Astrocyte (in vitro differentiated cells and primary cell): ENCODE results near the gene SSBP3. TPM values are rescaled to one million over a fixed set of nuclear protein-coding genes. Genes with fewer than 3 reads are reported as not detected.
A peak's percentile ranks its signal among the peaks of the same experiment; 100 is the strongest.

Experiments
- DNase-seq: peaks from one replicate; pipeline ENCODE4 v3.0.0-alpha.2; 2010; ENCODE audit warnings: low read depth
- FAIRE-seq: peaks from 2 replicates; lab custom pipeline; 2011; peaks lifted over from hg19 to GRCh38; lab: Jason Lieb, UNC
- H2AFZ ChIP-seq: 2 replicates; pipeline ENCODE4 v1.6.0; 2012; ENCODE audit warnings: low read depth, low read length, inconsistent platforms
- H3K27ac ChIP-seq: 2 replicates; pipeline ENCODE4 v1.5.1; 2011; ENCODE audit warnings: low read depth, low read length, inconsistent platforms
- H3K27me3 ChIP-seq: 2 replicates; pipeline ENCODE4 v1.6.0; 2011; ENCODE audit warnings: low read length, inconsistent platforms; ENCODE audit not compliant: insufficient read depth
- H3K36me3 ChIP-seq: 2 replicates; pipeline ENCODE4 v1.5.1; 2011; ENCODE audit warnings: low read length, inconsistent platforms; ENCODE audit not compliant: insufficient read depth
- H3K4me1 ChIP-seq: 2 replicates; pipeline ENCODE4 v1.5.1; 2011; ENCODE audit warnings: low read length, inconsistent platforms; ENCODE audit not compliant: insufficient read depth
- H3K4me2 ChIP-seq: 2 replicates; pipeline ENCODE4 v1.6.0; 2012; ENCODE audit warnings: low read length, inconsistent platforms
- H3K4me3 ChIP-seq: 2 replicates; pipeline ENCODE4 v1.5.1; 2011; ENCODE audit warnings: low read depth, mild to moderate bottlenecking, low read length, inconsistent platforms; ENCODE audit not compliant: insufficient read depth
- H3K79me2 ChIP-seq: 2 replicates; pipeline ENCODE4 v1.6.0; 2012; ENCODE audit warnings: mild to moderate bottlenecking, low read length, inconsistent platforms; ENCODE audit not compliant: insufficient read depth
- H3K9ac ChIP-seq: 2 replicates; pipeline ENCODE4 v1.6.0; 2012; ENCODE audit warnings: mild to moderate bottlenecking, low read length, inconsistent platforms
- H3K9me3 ChIP-seq: 2 replicates; pipeline ENCODE4 v1.5.1; 2012; ENCODE audit warnings: low read depth, mild to moderate bottlenecking, low read length, inconsistent platforms; ENCODE audit not compliant: insufficient read depth
- H4K20me1 ChIP-seq: 2 replicates; pipeline ENCODE4 v1.6.0; 2012; ENCODE audit warnings: low read length, inconsistent platforms; ENCODE audit not compliant: insufficient read depth
- H3K27ac Mint-ChIP-seq: one replicate; pipeline ENCODE4 v1.8.0; 2021; ENCODE audit warnings: mild to moderate bottlenecking, mixed read lengths; ENCODE audit not compliant: unreplicated experiment
- H3K27me3 Mint-ChIP-seq: one replicate; pipeline ENCODE4 v1.8.0; 2021; ENCODE audit warnings: low read depth, mixed read lengths; ENCODE audit not compliant: unreplicated experiment
- H3K36me3 Mint-ChIP-seq: one replicate; pipeline ENCODE4 v1.8.0; 2021; ENCODE audit warnings: low read depth, mixed read lengths; ENCODE audit not compliant: unreplicated experiment
- H3K4me1 Mint-ChIP-seq: one replicate; pipeline ENCODE4 v1.8.0; 2021; ENCODE audit warnings: low read depth, mixed read lengths; ENCODE audit not compliant: unreplicated experiment
- H3K4me3 Mint-ChIP-seq: one replicate; pipeline ENCODE4 v1.8.0; 2021; ENCODE audit warnings: mild to moderate bottlenecking, moderate library complexity, mixed read lengths; ENCODE audit not compliant: unreplicated experiment
- H3K9me3 Mint-ChIP-seq: one replicate; pipeline ENCODE4 v1.8.0; 2021; ENCODE audit warnings: mild to moderate bottlenecking, mixed read lengths; ENCODE audit not compliant: unreplicated experiment
- CTCF ChIP-seq: IDR thresholded peaks from 2 replicates; pipeline ENCODE4 v1.5.1; 2011; ENCODE audit warnings: low read depth, mild to moderate bottlenecking, inconsistent platforms, low read length, moderate library complexity; ENCODE audit not compliant: insufficient read depth
- EZH2 ChIP-seq: IDR thresholded peaks from 2 replicates; pipeline ENCODE4 v1.6.1; 2012; ENCODE audit warnings: mild to moderate bottlenecking, low read length, inconsistent platforms; ENCODE audit not compliant: insufficient read depth
- total RNA-seq: library from RNA; stranded (reverse); gene quantifications from 2 replicates; pipeline ENCODE4 v1.2.1, GENCODE V29; 2021

Gene SSBP3
- total RNA-seq, 1 donor from 2014 or later = 89.8 TPM

GRCh38 chr1:54342742-54343687, 63.2 kb downstream of the SSBP3 start:
- peaks cover 29% of the 10 kb centered on the region for H3K79me2 ChIP-seq
- H3K4me2 ChIP-seq = no peak overlapping the region

GRCh38 chr1:54342288-54342687, 63.9 kb downstream of the SSBP3 start:
- Histone ChIP-seq H3K4me3 (no peak overlapping the region), H3K9me3 (no peaks in the 10 kb centered on the region), H3K79me2 (peaks cover 29% of the 10 kb centered on the region), H3K27me3 (no peaks in the 10 kb centered on the region), H3K9ac (no peak overlapping the region), H3K27ac (no peak overlapping the region), H3K36me3 (no peaks in the 10 kb centered on the region), H2AFZ (no peak overlapping the region), H3K4me1 (no peaks in the 10 kb centered on the region), H3K4me2 (no peak overlapping the region), H4K20me1 (peaks cover 52% of the 10 kb centered on the region)
- TF ChIP-seq EZH2 (no peak), CTCF (no peak)
- Mint-ChIP-seq H3K4me3 (no peak overlapping the region), H3K27ac (no peak overlapping the region), H3K9me3 (peaks cover 2% of the 10 kb centered on the region), H3K4me1 (peaks cover 36% of the 10 kb centered on the region), H3K27me3 (no peaks in the 10 kb centered on the region), H3K36me3 (peaks cover 6% of the 10 kb centered on the region)
- DNase-seq (no peak), FAIRE-seq (no peak)

More at GRCh38 chr1:54342742-54343687, 63.2 kb downstream of the SSBP3 start:
- no peak overlapping the region for H2AFZ ChIP-seq
- no peak overlapping the region for H3K27ac ChIP-seq
- H3K36me3 Mint-ChIP-seq = peaks cover 13% of the 10 kb centered on the region
- H3K27me3 ChIP-seq = no peaks in the 10 kb centered on the region
- no peaks in the 10 kb centered on the region for H3K36me3 ChIP-seq
- peaks cover 2% of the 10 kb centered on the region for H3K9me3 Mint-ChIP-seq
- H3K27me3 Mint-ChIP-seq = no peaks in the 10 kb centered on the region
- H3K4me3 ChIP-seq = no peak overlapping the region
- TF ChIP-seq EZH2 = no peak
- TF ChIP-seq CTCF = no peak
- DNase-seq = no peak
- peak overlapping the region; percentile 53 for H3K27ac Mint-ChIP-seq
- no peak overlapping the region for H3K9ac ChIP-seq
- peaks cover 37% of the 10 kb centered on the region for H3K4me1 Mint-ChIP-seq
- no peaks in the 10 kb centered on the region for H3K9me3 ChIP-seq
- H3K4me1 ChIP-seq = no peaks in the 10 kb centered on the region
- no peak overlapping the region for H3K4me3 Mint-ChIP-seq
- FAIRE-seq = no peak
- peaks cover 58% of the 10 kb centered on the region for H4K20me1 ChIP-seq

GRCh38 chr1:54341763-54342162, 64.4 kb downstream of the SSBP3 start:
- FAIRE-seq (no peak), DNase-seq (no peak)
- no peak overlapping the region for H3K4me3 Mint-ChIP-seq
- H3K4me3 ChIP-seq = no peak overlapping the region
- H3K4me1 Mint-ChIP-seq = peaks cover 36% of the 10 kb centered on the region
- no peak overlapping the region for H3K27ac ChIP-seq
- H3K4me1 ChIP-seq = no peaks in the 10 kb centered on the region
- H3K27me3 ChIP-seq = no peaks in the 10 kb centered on the region
- H3K79me2 ChIP-seq = peaks cover 34% of the 10 kb centered on the region
- TF ChIP-seq EZH2 (no peak), CTCF (no peak)
- H3K36me3 ChIP-seq = no peaks in the 10 kb centered on the region
- H3K9me3 ChIP-seq = no peaks in the 10 kb centered on the region
- no peak overlapping the region for H3K27ac Mint-ChIP-seq
- H3K9me3 Mint-ChIP-seq = peaks cover 2% of the 10 kb centered on the region
- H3K9ac ChIP-seq = no peak overlapping the region
- H3K4me2 ChIP-seq = no peak overlapping the region
- H4K20me1 ChIP-seq = peaks cover 56% of the 10 kb centered on the region
- no peaks in the 10 kb centered on the region for H3K27me3 Mint-ChIP-seq
- peaks cover 6% of the 10 kb centered on the region for H3K36me3 Mint-ChIP-seq
- no peak overlapping the region for H2AFZ ChIP-seq
